Caco-2 (cell line): ENCODE results near the gene NFIC. TPM values are rescaled to one million over a fixed set of nuclear protein-coding genes. Genes with fewer than 3 reads are reported as not detected.

Source experiments
- BruUV-seq: library from RNA; stranded (reverse); fragments of 400-500 nt; replicated peaks from 2 replicates; lab custom pipeline; 2021; lab: Mats Ljungman, UMichigan
- CTCF ChIA-PET: fragments of 300-600 bp; sonication (Branson Sonifier 250); formaldehyde crosslinking; loops from one replicate; lab custom pipeline; 2022; ENCODE audit warnings: antibody characterized with exemption; lab: Charles Lee
- POLR2A ChIA-PET: fragments of 300-600 bp; sonication (Branson Sonifier 250); formaldehyde crosslinking; loops from one replicate; lab custom pipeline; 2022; ENCODE audit warnings: antibody characterized with exemption; lab: Charles Lee
- DNase-seq, 2 experiments: peaks; one replicate each; pipeline versions ENCODE4 v3.0.0 to v3.0.0-alpha.2; 2020 to 2022
- H3K27me3 ChIP-seq: replicated peaks from 2 replicates; pipeline ENCODE4 v1.6.0; 2011; ENCODE audit warnings: low read length; ENCODE audit not compliant: control insufficient read depth, insufficient read depth
- H3K36me3 ChIP-seq: 2 replicates; pipeline ENCODE4 v1.5.1; 2011; ENCODE audit warnings: low read length; ENCODE audit not compliant: control insufficient read depth, insufficient read depth
- H3K4me1 ChIP-seq: fragments of 250-450 bp; sonication (Bioruptor Pico); 2 replicates; pipeline ENCODE4 v1.5.1; 2020; ENCODE audit warnings: mild to moderate bottlenecking
- H3K4me3 ChIP-seq: 2 replicates; pipeline ENCODE4 v1.5.1; 2011; ENCODE audit warnings: low read depth, mild to moderate bottlenecking, control low read depth, low read length
- H3K9me3 ChIP-seq: fragments of 250-450 bp; sonication (Bioruptor Pico); 2 replicates; pipeline ENCODE4 v1.5.1; 2020; ENCODE audit warnings: mild to moderate bottlenecking, moderate library complexity
- H3K27ac Mint-ChIP-seq: one replicate; pipeline ENCODE4 v1.8.0; 2022; ENCODE audit warnings: mixed read lengths; ENCODE audit not compliant: unreplicated experiment
- H3K27me3 Mint-ChIP-seq: one replicate; pipeline ENCODE4 v1.8.0; 2022; ENCODE audit warnings: mixed read lengths; ENCODE audit not compliant: insufficient read depth, unreplicated experiment
- H3K36me3 Mint-ChIP-seq: one replicate; pipeline ENCODE4 v1.8.0; 2022; ENCODE audit warnings: mild to moderate bottlenecking, mixed read lengths; ENCODE audit not compliant: insufficient read depth, unreplicated experiment
- H3K4me1 Mint-ChIP-seq: one replicate; pipeline ENCODE4 v1.8.0; 2022; ENCODE audit warnings: low read depth, mixed read lengths; ENCODE audit not compliant: unreplicated experiment
- H3K4me3 Mint-ChIP-seq: one replicate; pipeline ENCODE4 v1.8.0; 2022; ENCODE audit warnings: mild to moderate bottlenecking, moderate library complexity, mixed read lengths; ENCODE audit not compliant: unreplicated experiment
- H3K9me3 Mint-ChIP-seq: one replicate; pipeline ENCODE4 v1.8.0; 2022; ENCODE audit warnings: mixed read lengths; ENCODE audit not compliant: unreplicated experiment
- CTCF ChIP-seq, 2 experiments: fragments of 200-600 bp in 1 of 2; IDR thresholded peaks; 1 replicate in 1 of 2; 2 replicates in 1 of 2; pipeline versions ENCODE4 v1.5.1 to v1.8.0; 2011 to 2022; ENCODE audit warnings: antibody characterized with exemption in 1 of 2, control low read depth in 1 of 2, inconsistent platforms in 1 of 2, low read depth in 1 of 2, low read length in 1 of 2, mild to moderate bottlenecking in 1 of 2, moderate library complexity in 1 of 2; ENCODE audit not compliant: insufficient read depth in 1 of 2, severe bottlenecking in 1 of 2, unreplicated experiment in 1 of 2
- intact Hi-C: fragments of 100-400 bp; cut with micrococcal nuclease; formaldehyde crosslinking; loops from one replicate; pipeline ENCODE4 v1.10.0; 2022; ENCODE audit not compliant: unreplicated experiment
- total RNA-seq: library from RNA; stranded (reverse); gene quantifications from 2 replicates; pipeline ENCODE4 v1.2.3, GENCODE V29; 2022

Gene NFIC
- total RNA-seq, 1 experiment from 2014 or later: 5.1 TPM

GRCh38 chr19:3378352-3379150, 12.2 kb downstream of the NFIC start:
- ChIA-PET POLR2A (no interaction called here), CTCF (interaction anchor here (0.7 kb wide), 1 partner anchor 42 kb away, joined by 11 read pairs; no protein-coding TSS in a partner anchor)
- Mint-ChIP-seq H3K4me1 (no peaks in the 10 kb centered on the region), H3K36me3 (no peaks in the 10 kb centered on the region), H3K27me3 (no peaks in the 10 kb centered on the region), H3K4me3 (no peak overlapping the region), H3K27ac (no peak overlapping the region), H3K9me3 (no peaks in the 10 kb centered on the region)
- intact Hi-C loops: no loop called here
- Histone ChIP-seq H3K9me3 (no peaks in the 10 kb centered on the region), H3K27me3 (no peaks in the 10 kb centered on the region), H3K4me3 (no peak overlapping the region), H3K4me1 (no peaks in the 10 kb centered on the region), H3K36me3 (no peaks in the 10 kb centered on the region)
- no peak for TF ChIP-seq CTCF (IDR thresholded peaks at IDR 0.05; ENCODE audit: insufficient read depth in 1 of 2, low read depth in 1 of 2, low read length in 1 of 2, severe bottlenecking in 1 of 2, unreplicated experiment in 1 of 2)
- no TSS peak for BruUV-seq
- DNase-seq: no peak

- Mint-ChIP-seq H3K27me3 (no peaks in the 10 kb centered on the region), H3K27ac (no peak overlapping the region), H3K36me3 (no peaks in the 10 kb centered on the region), H3K4me3 (no peak overlapping the region), H3K4me1 (no peaks in the 10 kb centered on the region), H3K9me3 (no peaks in the 10 kb centered on the region)
- Histone ChIP-seq H3K27me3 (no peaks in the 10 kb centered on the region), H3K36me3 (no peaks in the 10 kb centered on the region), H3K9me3 (no peaks in the 10 kb centered on the region), H3K4me1 (no peaks in the 10 kb centered on the region), H3K4me3 (no peak overlapping the region)
- CTCF ChIA-PET: interaction anchor here (0.7 kb wide), 1 partner anchor 76 kb away, joined by 4 read pairs; no protein-coding TSS in a partner anchor
- no peak for DNase-seq
- POLR2A ChIA-PET: interaction anchor here (0.7 kb wide), 1 partner anchor 119 kb away, joined by 6 read pairs; no protein-coding TSS in a partner anchor
- TF ChIP-seq CTCF (IDR thresholded peaks at IDR 0.05; ENCODE audit: insufficient read depth in 1 of 2, low read depth in 1 of 2, low read length in 1 of 2, severe bottlenecking in 1 of 2, unreplicated experiment in 1 of 2): no peak
- no TSS peak for BruUV-seq
- intact Hi-C loops: no loop called here
These were observed 14.4 kb downstream of the NFIC start for GRCh38 chr19:3380829-3381228.

GRCh38 chr19:3381701-3382372, 15.5 kb downstream of the NFIC start:
- Mint-ChIP-seq H3K27me3 (no peaks in the 10 kb centered on the region), H3K4me1 (no peaks in the 10 kb centered on the region), H3K36me3 (no peaks in the 10 kb centered on the region), H3K4me3 (no peak overlapping the region), H3K9me3 (no peaks in the 10 kb centered on the region), H3K27ac (no peak overlapping the region)
- Histone ChIP-seq H3K9me3 (no peaks in the 10 kb centered on the region), H3K4me1 (no peaks in the 10 kb centered on the region), H3K27me3 (no peaks in the 10 kb centered on the region), H3K36me3 (no peaks in the 10 kb centered on the region), H3K4me3 (no peak overlapping the region)
- ChIA-PET POLR2A (no interaction called here), CTCF (no interaction called here)
- intact Hi-C loops: no loop called here
- no peak for TF ChIP-seq CTCF (IDR thresholded peaks at IDR 0.05; ENCODE audit: insufficient read depth in 1 of 2, low read depth in 1 of 2, low read length in 1 of 2, severe bottlenecking in 1 of 2, unreplicated experiment in 1 of 2)
- DNase-seq: no peak
- BruUV-seq: no TSS peak
